GM23338 (cell line): Measurements from ENCODE around the gene NPSR1. TPM values are rescaled to one million over a fixed set of nuclear protein-coding genes. Genes with fewer than 3 reads are reported as not detected.

Experiments used
- ATAC-seq: fragments of 200-7000 bp; cut with Tn5 transposase; 3 replicates; pipeline ENCODE4 v1.9.1; 2020
- DNase-seq: peaks from one replicate; pipeline ENCODE4 v3.0.0-alpha.2; 2015; ENCODE audit warnings: low spot score
- H2AFZ ChIP-seq: fragments of 200-600 bp; sonication (generic); 2 replicates; pipeline ENCODE4 v1.8.0; 2016; ENCODE audit warnings: antibody characterized with exemption, mild to moderate bottlenecking, moderate library complexity
- H3F3A ChIP-seq: fragments of 200-600 bp; sonication (generic); replicated peaks from 2 replicates; pipeline ENCODE4 v1.8.0; 2017; ENCODE audit warnings: antibody characterized with exemption, mixed run types, low read depth
- H3K27ac ChIP-seq: fragments of 200-600 bp; sonication (generic); 2 replicates; pipeline ENCODE4 v1.6.1; 2016; ENCODE audit warnings: low read depth
- H3K27me3 ChIP-seq: fragments of 200-600 bp; sonication (generic); 2 replicates; pipeline ENCODE4 v1.8.0; 2016; ENCODE audit warnings: mild to moderate bottlenecking, mixed run types, moderate library complexity; ENCODE audit not compliant: insufficient read depth
- H3K36me3 ChIP-seq: fragments of 200-600 bp; sonication (generic); 2 replicates; pipeline ENCODE4 v1.8.0; 2016; ENCODE audit warnings: mild to moderate bottlenecking; ENCODE audit not compliant: insufficient read depth
- H3K4me1 ChIP-seq: fragments of 200-600 bp; sonication (generic); 2 replicates; pipeline ENCODE4 v1.8.0; 2016; ENCODE audit warnings: mild to moderate bottlenecking, moderate library complexity; ENCODE audit not compliant: insufficient read depth
- H3K4me2 ChIP-seq: fragments of 200-600 bp; sonication (generic); 2 replicates; pipeline ENCODE4 v1.7.1; 2017; ENCODE audit warnings: mixed run types
- H3K4me3 ChIP-seq: fragments of 200-600 bp; sonication (generic); 2 replicates; pipeline ENCODE4 v1.6.1; 2016; ENCODE audit warnings: mixed run types
- H3K79me2 ChIP-seq: fragments of 200-600 bp; sonication (generic); replicated peaks from 2 replicates; pipeline ENCODE4 v1.8.0; 2017; ENCODE audit warnings: mild to moderate bottlenecking; ENCODE audit not compliant: insufficient read depth
- H3K9me2 ChIP-seq: fragments of 200-600 bp; sonication (generic); 2 replicates; pipeline ENCODE4 v1.8.0; 2017; ENCODE audit not compliant: insufficient read depth
- H4K20me1 ChIP-seq: fragments of 200-600 bp; sonication (generic); replicated peaks from 2 replicates; pipeline ENCODE4 v1.8.0; 2017; ENCODE audit warnings: mild to moderate bottlenecking; ENCODE audit not compliant: insufficient read depth
- H3K27ac Mint-ChIP-seq: 2 replicates; pipeline ENCODE4 v1.8.0; 2020; ENCODE audit warnings: inconsistent platforms, mild to moderate bottlenecking, moderate library complexity, mixed read lengths
- H3K27me3 Mint-ChIP-seq: 3 replicates; pipeline ENCODE4 v1.8.0; 2022; ENCODE audit warnings: low read depth, mild to moderate bottlenecking, moderate library complexity, mixed read lengths, inconsistent platforms; ENCODE audit not compliant: insufficient read depth, poor library complexity
- H3K36me3 Mint-ChIP-seq: 3 replicates; pipeline ENCODE4 v1.8.0; 2021; ENCODE audit warnings: low read depth, mild to moderate bottlenecking, inconsistent platforms, moderate library complexity, mixed read lengths
- H3K4me1 Mint-ChIP-seq: 3 replicates; pipeline ENCODE4 v1.8.0; 2020; ENCODE audit warnings: mild to moderate bottlenecking, inconsistent platforms, mixed read lengths
- H3K4me3 Mint-ChIP-seq: 3 replicates; pipeline ENCODE4 v1.8.0; 2021; ENCODE audit warnings: moderate library complexity, mild to moderate bottlenecking, inconsistent platforms, mixed read lengths
- H3K9me3 Mint-ChIP-seq: 3 replicates; pipeline ENCODE4 v1.8.0; 2020; ENCODE audit warnings: moderate library complexity, mild to moderate bottlenecking, inconsistent platforms, mixed read lengths
- CREB1 ChIP-seq: fragments of 250-450 bp; sonication (Bioruptor Pico); IDR thresholded peaks from 2 replicates; pipeline ENCODE4 v1.5.0; 2020; ENCODE audit warnings: low read depth, mild to moderate bottlenecking, moderate library complexity
- ETS1 ChIP-seq: IDR thresholded peaks from 2 replicates; pipeline ENCODE4 v1.6.1; 2016; ENCODE audit warnings: antibody characterized with exemption
- EZH2 ChIP-seq: fragments of 200-600 bp; sonication (generic); IDR thresholded peaks from one replicate; pipeline ENCODE4 v1.8.0; 2017; ENCODE audit warnings: antibody characterized with exemption, mild to moderate bottlenecking, low read depth; ENCODE audit not compliant: unreplicated experiment
- EZH2phosphoT487 ChIP-seq: fragments of 200-600 bp; sonication (generic); IDR thresholded peaks from one replicate; pipeline ENCODE4 v1.8.1; 2018; ENCODE audit warnings: antibody characterized with exemption; ENCODE audit not compliant: unreplicated experiment
- JUNB ChIP-seq: IDR thresholded peaks from one replicate; pipeline ENCODE4 v1.6.1; 2016; ENCODE audit warnings: antibody characterized with exemption; ENCODE audit not compliant: unreplicated experiment
- ZNF331 ChIP-seq: fragments of 250-450 bp; sonication (Bioruptor Pico); IDR thresholded peaks from 2 replicates; pipeline ENCODE4 v1.5.0; 2020; ENCODE audit warnings: low read depth, mild to moderate bottlenecking, moderate library complexity
- ZNF462 ChIP-seq: fragments of 250-450 bp; sonication (Bioruptor Pico); IDR thresholded peaks from 2 replicates; pipeline ENCODE4 v1.5.0; 2020; ENCODE audit warnings: mild to moderate bottlenecking, moderate library complexity
- polyA plus RNA-seq: library from polyadenylated mRNA; unstranded; fragments of >200 nt; fragmentation: Nextera tagmentation; extraction: Ambion mirVana; gene quantifications from 2 replicates; pipeline ENCODE4 v1.2.1, GENCODE V29; 2016
- total RNA-seq: library from RNA; depleted of rRNA; stranded (reverse); fragments of >200 nt; shearing (Covaris generic); gene quantifications from 2 replicates; pipeline ENCODE4 v1.2.3, GENCODE V29; 2014

The NPSR1 gene
- total and polyA plus RNA-seq, 2 experiments from 2014 or later = not detected

- no peaks in the 10 kb centered on the region for H3K27me3 Mint-ChIP-seq
- Histone ChIP-seq H3K4me1 (no peaks in the 10 kb centered on the region), H3K79me2 (no peaks in the 10 kb centered on the region), H3K4me2 (no peak overlapping the region), H4K20me1 (no peaks in the 10 kb centered on the region), H3K36me3 (no peaks in the 10 kb centered on the region), H3K27ac (no peak overlapping the region), H3K9me2 (peaks cover 8% of the 10 kb centered on the region), H3K4me3 (no peak overlapping the region), H2AFZ (peak overlapping the region; percentile 38; the same call in 1 of the 2 replicates), H3F3A (no peaks in the 10 kb centered on the region), H3K27me3 (no peaks in the 10 kb centered on the region)
- ATAC-seq (no peak), DNase-seq (no peak)
- no peak for TF ChIP-seq ZNF331
- TF ChIP-seq ETS1 = no peak
- no peak for TF ChIP-seq EZH2
- TF ChIP-seq ZNF462 (CRISPR knock-in tag) = no peak
- no peak for TF ChIP-seq CREB1 (CRISPR knock-in tag)
- H3K27ac Mint-ChIP-seq = no peak overlapping the region
- peaks cover 13% of the 10 kb centered on the region; the same call in 2 of the 3 replicates for H3K9me3 Mint-ChIP-seq
- no peak overlapping the region for H3K4me3 Mint-ChIP-seq
- H3K36me3 Mint-ChIP-seq = no peaks in the 10 kb centered on the region; the same call in 2 of the 3 replicates
- peaks cover 10% of the 10 kb centered on the region for H3K4me1 Mint-ChIP-seq
Measured at GRCh38 chr7:34846976-34847375, 189.0 kb downstream of the NPSR1 start.

- H3K4me1 Mint-ChIP-seq = peaks cover 19% of the 10 kb centered on the region
- TF ChIP-seq JUNB = no peak
- no peak for TF ChIP-seq EZH2phosphoT487
Measured at GRCh38 chr7:34848670-34849069, 190.7 kb downstream of the NPSR1 start.

More at GRCh38 chr7:34848670-34849069, 190.7 kb downstream of the NPSR1 start:
- Mint-ChIP-seq H3K27me3 (no peaks in the 10 kb centered on the region), H3K27ac (no peak overlapping the region), H3K4me3 (no peak overlapping the region), H3K36me3 (no peaks in the 10 kb centered on the region; the same call in 2 of the 3 replicates), H3K9me3 (peaks cover 5% of the 10 kb centered on the region; the same call in 1 of the 3 replicates)
- Histone ChIP-seq H3K27me3 (no peaks in the 10 kb centered on the region), H3K27ac (no peak overlapping the region), H2AFZ (no peak overlapping the region), H4K20me1 (no peaks in the 10 kb centered on the region), H3K36me3 (no peaks in the 10 kb centered on the region), H3K4me1 (no peaks in the 10 kb centered on the region), H3K9me2 (peaks cover 8% of the 10 kb centered on the region), H3K4me2 (no peak overlapping the region), H3F3A (no peaks in the 10 kb centered on the region), H3K79me2 (no peaks in the 10 kb centered on the region), H3K4me3 (no peak overlapping the region)
- DNase-seq = no peak
- ATAC-seq = no peak
